Right renal pelvis (tissue), 4 donors: ENCODE measurements around the gene GJC2. TPM values are rescaled to one million over a fixed set of nuclear protein-coding genes. Genes with fewer than 3 reads are reported as not detected.
"Not testable (repeated sequence)": the region's sequence is repeated elsewhere in the genome, so short reads cannot be mapped to it uniquely, and the experiment has no call there.

Source experiments
- DNase-seq, 4 donors: peaks; one replicate each; pipeline ENCODE4 v3.0.0-alpha.2; 2013; ENCODE audit warnings: low read depth in 4 of 4, low spot score in 3 of 4, missing footprints in 1 of 4
- polyA plus RNA-seq, 4 donors: library from polyadenylated mRNA; unstranded; fragments of 120-200 nt; gene quantifications; one replicate each; pipeline ENCODE4 v1.2.1, GENCODE V29; 2013; ENCODE audit not compliant: insufficient read length in 4 of 4

The GJC2 gene
- polyA plus RNA-seq, 4 donors, result 0.56 to 1.2 (median 0.63) TPM

DNA sequence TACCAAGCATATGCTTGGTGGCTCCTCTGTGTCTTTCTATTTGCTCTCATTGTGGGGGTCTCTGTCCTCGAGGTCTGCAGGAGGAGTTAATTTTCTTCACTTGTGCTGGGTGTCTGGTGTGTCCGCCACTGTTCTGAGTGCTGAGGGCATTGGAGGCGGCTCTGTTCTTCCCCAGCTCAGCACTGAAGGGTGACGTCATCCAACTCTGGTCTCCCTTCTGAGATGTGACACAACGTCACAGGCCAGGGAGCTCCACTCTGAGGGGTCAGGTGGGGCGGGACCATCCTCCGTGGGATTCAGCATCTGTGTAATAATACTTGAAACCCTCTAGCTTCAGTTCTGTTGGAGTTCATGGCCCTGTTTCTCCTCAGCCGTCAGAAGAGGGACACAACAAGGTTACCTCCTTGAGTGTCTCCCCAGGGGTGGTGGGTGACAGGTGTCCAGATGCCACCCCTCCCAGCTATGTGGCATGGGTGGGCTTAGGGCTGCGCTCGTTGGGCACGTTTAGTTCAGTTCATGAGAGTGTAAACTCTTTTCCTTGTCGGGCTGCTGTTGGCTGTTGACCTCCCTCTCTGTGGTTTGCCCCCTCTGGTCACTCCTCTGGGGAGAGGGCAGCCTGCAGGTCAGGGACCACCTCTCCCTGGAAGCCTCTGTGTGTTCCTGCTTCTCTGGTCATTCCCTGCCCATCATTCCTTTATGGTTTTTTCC, 19.0 kb downstream of the GJC2 start:
- DNase-seq, result no peak

DNA sequence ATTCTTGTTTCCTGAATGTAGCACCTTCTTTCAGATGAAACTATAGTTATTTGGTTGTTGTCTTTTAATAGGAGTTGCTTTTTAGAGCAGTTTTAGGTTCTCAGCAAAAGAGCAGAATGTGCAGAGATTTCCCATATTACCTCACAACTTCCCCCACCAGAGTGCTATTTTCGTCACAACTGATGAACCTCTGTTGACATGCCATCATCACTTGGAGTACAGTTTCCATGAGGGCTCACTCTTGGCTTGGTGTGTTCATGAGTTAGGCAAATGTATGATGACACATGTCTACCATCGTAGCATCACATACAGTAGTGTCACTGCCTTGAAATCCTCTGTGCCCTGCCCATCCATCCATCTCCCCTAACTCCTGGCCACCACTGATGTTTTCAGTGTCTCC, 19.6 kb downstream of the GJC2 start:
- no peak for DNase-seq

DNA sequence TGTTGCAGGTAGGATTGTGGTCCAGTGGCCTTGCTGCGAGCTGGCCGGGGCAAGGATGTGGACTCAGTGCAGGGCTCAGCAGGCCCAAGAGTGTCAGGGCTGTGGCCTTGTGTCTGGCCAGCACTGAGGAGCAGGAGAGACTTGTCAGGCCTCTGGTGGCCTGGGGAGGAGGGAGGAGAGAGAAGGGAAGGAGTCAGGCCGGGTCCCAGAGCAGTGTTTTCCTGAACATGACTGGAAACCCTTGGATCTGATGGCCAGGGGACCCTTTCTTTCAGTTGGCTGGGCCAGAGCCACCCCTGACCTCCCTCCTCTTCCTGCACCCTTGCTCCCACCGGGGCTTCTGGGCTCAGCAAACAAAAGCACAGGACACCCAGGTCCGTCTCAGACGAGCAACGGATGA, 20.9 kb downstream of the GJC2 start:
- DNase-seq, result no peak

DNA sequence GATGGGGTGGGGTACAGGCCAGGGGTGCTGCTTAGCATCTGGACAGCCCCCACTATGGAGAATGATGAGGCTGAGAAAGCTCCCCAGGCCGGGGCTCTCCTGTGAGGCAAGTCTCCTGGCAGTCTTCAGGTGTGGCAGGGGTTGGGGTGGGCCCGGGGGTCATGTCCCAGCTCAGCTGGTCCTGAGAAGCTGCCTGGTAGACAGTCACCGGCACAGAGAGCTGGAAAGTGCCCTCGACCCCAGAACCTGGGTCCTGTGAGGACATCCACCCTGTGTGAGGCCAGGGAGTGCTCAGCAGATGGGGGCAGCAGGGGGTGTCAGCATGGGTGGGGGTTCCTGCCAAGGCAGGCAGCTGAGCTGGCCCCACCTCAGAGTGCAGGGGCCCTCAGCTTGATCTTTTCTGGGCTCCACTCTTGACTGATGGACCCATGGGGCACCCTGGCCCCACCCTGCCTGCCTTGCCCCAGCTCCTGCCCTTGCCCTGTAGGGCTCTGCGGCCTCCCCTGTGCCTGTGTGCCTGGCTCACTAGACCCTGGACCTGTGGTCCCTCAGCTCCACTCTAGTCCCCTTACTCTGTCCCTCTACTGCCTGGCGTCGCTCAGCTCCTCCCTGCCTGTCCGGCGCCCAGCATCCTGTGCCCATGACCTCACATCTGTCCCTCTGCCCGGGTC, 21.6 kb downstream of the GJC2 start:
- no peak for DNase-seq

DNA sequence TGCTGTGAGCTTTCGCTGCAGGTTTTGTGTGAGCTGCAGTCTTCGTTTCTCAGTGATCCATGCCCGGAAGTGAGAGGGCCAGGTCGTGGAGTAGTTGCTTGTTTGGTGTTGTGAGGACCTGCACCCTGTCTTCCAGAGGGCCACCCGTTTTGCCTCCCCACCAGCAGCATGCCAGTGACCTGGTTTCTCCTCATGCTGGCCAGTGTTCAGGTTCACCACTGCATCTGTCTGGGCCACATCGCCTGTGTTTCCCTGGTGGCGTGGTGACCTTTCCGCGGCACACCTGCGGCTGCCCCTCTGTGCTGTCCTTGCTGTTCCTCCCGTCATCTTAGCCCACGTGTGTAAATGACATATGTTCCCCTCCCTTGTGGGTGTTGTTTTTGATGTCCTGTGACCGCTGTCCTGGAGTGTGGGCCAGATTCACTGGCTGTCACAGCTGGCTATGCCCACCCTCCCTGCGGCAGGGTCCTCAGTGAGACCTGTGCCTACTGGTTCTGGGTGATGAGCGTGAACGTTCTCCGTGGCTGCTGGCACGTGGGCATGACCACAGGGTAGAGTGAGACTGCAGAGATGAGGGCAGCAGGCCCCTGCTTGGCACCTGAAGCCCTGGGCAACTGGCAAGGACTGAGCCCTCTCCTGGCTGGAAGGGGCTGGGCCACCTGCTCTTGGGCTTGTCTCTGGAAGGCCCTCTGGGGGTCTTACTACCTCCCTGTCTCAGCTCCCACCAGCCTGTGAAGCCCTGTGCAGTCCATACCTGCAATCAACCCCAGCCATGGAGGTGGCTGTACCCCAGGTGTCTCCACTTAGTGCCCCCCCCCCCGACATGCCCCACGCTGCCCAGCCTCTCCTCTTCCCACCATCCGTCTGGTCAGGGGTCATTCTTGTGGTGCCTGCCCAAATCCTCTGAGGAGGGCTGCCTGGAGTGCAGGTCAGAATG, 23.1 kb downstream of the GJC2 start:
- no peak for DNase-seq

DNA sequence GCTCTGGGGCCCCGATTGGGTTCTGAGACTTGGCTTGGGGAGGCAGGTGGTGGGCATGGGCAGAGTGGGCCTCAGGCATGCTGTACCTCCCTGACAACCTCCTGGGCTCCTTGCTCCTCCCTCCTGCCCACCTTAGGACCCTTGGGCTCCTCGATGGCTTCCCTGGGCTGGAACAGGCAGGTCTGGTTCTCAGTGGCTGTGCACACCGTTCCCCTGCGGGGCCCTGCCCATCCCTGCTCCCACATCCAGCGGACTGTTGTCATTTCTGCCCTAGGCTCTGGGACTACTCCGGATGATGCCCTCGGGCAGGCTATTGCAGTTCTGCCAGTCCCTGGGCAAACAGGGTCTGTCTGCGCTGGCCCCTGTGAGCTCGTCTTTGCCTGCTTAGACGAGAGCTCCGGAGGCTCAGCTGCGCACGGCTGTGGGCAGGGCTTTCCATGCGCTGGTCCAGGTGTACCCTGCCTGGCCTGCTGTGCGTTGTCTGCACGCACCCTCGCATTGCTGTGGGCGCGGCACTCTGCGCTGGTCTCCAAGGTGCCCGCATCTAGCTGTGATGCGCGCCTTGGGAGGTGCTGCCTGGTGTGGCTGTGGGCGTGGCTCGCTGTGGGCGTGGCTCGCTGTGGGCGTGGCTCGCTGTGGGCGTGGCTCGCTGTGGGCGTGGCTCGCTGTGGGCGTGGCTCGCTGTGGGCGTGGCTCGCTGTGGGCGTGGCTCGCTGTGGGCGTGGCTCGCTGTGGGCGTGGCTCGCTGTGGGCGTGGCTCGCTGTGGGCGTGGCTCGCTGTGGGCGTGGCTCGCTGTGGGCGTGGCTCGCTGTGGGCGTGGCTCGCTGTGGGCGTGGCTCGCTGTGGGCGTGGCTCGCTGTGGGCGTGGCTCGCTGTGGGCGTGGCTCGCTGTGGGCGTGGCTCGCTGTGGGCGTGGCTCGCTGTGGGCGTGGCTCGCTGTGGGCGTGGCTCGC, 24.1 kb downstream of the GJC2 start:
- DNase-seq, result not testable (repeated sequence)

DNA sequence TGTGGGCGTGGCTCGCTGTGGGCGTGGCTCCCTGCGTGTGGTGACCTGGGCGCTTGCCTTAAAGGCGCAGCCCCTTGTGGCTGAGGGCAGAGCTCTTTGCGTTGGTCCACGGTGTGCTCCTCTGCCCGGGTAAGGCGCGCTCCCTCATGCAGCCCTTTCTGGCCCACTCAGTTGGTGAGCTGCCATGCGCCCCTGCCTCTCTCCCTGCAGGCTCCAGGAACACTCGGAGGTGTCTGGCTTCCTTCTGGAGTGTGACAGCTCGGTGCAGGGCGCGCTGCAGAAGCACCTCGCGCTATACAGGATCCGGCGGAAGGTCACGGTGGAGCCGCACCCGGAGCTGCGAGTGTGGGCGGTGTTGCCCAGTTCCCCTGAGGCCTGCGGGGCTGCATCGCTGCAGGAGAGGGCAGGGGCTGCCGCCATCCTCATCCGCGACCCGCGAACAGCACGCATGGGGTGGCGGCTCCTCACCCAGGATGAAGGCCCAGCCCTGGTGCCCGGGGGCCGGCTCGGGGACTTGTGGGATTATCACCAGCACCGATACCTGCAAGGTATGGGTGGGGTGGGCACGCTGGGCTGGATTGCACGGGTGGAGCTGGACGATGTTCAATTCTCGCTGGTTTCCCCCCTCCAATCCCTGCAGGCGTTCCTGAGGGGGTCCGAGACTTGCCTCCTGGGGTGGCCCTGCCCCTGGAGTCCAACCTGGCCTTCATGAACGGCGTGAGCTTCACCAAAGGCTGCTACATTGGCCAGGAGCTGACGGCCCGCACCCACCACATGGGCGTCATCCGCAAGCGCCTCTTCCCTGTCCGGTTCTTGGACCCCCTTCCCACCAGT, 25.0 kb downstream of the GJC2 start:
- no peak for DNase-seq

DNA sequence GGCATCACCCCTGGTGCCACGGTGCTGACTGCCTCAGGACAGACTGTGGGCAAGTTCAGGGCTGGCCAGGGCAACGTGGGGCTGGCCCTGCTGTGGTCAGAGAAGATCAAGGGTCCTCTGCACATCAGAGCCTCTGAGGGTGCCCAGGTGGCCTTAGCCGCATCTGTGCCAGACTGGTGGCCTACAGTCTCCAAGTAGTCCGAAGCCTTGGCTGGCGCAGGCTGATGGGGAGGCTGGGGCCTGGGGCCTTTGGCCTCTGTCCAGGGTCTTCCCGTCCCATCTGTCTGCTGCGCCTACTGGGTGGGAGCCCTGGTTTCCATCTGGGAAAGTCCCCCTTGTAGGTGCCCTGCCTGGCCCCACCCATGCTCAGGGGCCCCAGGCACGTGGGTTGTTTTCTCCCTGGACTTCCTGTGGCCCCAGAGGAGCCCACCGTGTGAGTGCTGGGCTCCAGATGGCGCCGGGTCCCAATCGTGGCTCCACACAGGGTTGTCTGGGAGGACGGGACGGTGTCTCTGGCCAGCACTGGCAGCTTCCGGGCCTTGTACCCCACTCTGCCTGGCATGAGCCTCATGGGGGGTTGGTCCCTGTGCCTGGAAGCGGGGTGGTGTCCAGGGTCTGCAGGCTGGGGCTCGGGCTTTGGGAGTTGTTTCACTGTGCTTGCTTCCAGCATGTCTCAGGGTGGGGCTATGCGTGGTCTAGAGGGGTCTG, 25.7 kb downstream of the GJC2 start:
- DNase-seq, result no peak

DNA sequence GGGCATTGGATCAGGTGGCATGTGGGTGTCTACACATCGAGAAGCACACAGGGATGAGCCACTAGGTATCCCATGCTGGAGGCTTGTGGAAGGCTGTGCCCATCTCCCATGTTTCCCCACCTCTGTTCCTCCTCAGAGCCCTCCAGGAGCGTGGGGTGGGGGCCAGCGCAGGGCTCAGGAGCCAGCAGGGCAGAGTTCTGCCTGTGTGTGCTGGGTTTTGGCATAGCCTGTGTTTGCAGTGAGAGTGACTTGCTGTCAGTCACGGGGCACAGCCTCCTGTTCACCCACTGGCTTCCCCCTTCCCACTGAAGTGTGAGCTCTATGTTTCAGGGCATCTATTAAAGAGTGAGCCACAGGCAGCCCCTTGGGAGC, 26.3 kb downstream of the GJC2 start:
- no peak for DNase-seq

DNA sequence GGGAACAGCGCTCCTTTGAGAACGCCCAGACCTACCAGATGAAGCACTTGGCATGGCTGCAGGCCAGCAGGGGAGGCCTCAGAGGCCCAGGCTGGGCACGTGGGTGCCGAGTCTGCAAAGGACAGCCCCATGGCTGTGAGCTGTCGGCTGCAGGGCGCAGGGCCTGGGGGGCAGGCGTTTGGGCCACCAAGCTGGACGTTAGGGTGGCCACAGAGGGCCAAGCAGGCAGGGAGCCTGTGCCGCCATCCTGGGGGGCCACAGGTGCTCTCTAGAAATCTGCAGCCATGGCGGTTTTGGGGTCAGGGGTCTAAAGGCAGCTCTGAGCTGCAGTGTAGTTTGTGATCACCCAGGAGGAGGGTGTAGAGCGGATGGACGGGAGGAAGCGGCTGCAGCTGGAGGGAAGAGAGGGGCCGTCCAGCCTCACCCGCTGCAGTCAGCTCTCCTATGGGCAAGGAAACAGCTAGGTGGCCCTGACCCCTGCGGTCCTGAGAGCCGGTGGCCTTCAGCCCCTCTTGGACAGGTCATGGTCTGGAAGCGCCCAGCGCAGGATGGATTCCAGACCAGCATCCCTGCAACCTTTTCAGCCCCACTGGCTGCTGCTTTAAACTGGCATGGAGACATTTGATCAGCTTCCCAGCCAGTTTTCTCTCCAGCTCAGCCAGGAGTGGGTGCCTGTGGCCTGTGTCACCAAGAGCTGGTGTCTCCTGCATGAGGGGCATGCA, 26.9 kb downstream of the GJC2 start:
- DNase-seq, result no peak

DNA sequence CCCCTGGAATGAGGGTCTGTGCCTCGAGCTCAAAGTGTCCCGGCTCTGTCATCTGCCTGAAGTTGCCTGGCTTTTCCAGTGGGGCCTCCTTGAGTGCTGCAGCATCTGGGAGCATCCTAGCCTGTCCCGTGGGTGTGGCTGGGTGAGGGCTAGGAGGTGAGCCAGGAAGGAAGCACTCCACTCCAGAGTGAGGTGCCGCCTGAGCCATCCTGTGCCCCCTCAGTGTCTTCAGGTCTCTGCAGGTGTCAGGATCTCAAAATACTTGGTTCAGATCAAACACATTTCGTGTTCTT, 27.4 kb downstream of the GJC2 start:
- no peak for DNase-seq

DNA sequence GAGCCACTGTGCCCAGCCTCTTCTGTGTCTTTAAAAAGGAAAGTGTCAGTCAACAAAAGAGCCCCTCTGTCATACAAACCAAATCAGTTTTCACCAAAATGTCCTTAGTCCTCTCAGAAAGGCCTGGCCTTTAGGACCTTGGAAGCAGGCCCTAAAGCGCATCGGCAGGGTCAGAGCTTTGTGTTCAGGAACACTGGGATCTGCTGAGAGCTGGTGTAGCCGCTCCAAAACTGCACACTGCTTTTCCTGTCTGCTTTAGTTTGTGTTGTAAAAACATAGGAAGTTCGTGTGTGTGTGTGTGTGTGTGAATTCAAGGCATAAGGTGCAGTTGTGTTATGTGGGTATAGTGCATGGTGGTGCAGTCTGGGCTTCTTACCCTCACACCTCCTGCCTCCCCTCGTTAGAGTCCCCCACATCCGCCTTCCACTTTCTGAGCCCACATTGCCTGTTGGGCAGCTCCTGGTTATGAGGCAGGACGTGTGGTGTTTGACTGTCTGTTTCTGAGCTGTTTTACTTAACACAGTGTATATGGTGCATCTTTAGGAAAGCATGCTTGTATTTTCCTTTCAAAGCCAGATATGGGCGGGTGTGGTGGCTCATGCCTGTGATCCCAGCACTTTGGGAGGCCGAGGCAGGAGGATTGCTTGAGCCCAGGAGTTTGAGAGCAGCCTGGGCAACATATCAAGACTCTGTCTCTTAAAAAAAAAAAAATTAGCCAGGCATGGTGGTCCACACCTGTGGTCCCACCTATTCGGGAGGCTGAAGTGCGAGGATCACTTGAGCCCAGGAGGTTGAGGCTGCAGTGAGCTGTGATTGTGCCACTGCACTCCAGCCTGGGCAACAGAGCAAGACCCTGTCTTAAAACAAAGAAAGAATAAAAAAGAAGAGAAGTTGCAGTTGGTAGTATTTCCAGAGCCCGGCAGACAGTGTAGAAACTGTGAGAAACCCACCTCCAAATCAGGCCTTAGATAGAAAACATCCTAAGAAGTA, 28.3 kb downstream of the GJC2 start:
- DNase-seq, result no peak

DNA sequence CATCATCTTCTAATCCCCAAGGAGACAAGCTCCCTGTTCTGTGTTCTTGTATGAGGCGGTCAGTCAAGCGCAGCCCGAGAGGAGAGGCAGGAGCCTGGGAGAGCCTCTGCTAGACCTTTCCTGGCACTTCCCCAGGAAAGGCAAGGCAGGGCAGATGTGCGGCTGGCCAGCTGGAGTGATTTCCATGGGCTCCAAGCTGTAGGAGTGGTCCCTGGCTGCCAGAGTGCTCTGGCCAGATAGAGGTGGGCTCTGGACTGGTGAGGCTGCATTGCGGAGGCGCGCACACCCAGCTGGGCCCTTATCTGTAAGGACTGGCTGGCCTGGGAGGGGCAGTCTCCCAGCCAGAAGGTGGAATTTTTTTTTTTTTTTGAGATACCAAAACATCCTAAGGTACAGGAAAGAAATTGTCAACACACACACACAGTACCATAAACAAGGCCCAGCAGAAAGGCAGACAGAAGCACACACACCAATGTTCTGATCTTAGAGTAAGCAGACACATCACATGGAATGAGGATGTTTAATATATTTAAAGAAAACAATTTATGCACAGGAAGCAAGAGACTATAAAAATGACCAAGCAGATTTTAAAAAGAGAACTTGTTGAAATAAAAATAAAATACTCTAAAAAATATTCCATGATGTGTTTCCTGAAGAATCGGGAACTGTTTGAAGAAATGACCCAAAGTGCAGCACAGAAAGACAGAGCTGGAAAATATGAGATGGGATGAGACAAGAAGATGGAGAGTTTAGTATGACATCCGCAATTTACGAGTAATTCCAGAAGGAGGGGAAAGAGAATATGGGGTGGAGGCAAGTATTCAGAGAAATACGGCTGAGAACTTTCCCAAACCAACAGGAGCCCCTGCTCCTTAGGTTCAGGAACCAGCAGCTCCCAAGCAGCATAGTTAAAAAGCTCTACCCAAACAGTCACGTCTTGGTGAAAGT, 29.3 kb downstream of the GJC2 start:
- DNase-seq, result no peak

DNA sequence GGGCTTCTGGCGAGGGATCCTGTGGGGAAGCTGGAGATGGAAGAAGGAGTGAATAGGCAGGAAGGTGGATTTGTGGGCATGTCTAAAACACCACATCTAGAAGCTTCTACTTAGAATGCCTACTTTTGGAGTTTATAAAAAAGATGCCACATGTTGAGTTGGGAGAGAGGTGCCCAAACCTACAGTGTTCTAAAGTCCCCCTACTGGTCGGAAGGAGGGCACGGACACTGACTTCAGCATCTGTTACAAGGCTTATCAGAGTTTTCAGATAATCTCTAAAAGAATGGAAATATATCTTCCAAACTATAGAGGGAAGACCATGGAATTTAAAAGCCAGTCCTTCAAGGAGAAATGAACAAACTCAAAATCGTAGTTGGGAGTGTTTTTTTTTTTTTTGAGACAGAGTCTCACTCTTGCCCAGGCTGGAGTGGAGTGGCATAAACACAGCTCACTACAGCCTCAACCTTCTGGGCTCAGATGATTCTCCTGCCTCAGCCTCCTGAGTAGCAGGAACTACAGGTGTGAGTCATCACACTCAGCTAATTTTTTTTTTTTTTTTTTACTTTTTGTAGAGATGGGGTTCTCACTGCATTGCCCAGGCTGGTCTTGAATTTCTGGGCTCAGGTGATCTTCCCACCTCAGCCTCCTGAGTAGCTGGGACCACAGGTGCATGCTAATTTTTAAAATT, 30.7 kb downstream of the GJC2 start:
- no peak for DNase-seq

DNA sequence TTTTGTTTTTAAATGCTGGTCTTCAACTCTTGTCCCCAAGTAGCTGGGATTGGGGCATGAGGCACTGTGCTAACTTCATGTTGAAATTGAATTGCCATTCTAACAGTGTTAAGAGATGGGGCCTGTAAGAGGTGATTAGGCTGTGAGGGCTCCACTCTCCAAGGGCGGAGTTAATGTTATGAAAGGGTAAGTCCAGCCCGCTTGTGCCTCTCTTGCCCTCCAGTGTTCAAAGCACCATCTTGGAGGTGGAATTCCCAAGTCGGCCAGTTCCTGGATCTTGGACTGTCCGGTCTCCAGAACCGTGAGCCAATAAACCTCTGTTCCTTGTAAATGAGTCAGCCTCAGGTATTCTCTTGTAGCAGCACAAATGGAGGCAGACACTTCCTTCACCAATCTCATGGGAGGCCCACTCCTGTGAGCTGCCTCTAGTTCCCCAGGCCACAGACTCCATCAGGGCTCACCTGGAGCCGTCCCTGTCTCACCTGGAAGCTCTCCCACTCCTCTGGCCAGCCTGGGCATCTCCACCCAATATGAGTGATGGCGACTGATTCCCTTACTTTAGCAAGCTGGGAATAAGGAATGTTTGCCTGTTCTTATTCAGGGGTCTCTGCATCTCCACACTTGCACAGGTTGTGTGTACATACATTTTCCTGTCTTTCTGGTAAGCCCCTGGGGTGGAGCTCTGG, 31.4 kb downstream of the GJC2 start:
- no peak for DNase-seq
